Sigmoid colon (tissue), 4 donors: ENCODE data around the gene GRXCR2.

Experiments used
- CTCF ChIP-seq, 4 experiments: fragments of 450-650 bp in 3 of 4; fragments of 200-600 bp in 1 of 4; IDR thresholded peaks; one replicate each; pipeline ENCODE4 v1.5.1; 2016 to 2019; ENCODE audit warnings: antibody characterized with exemption in 4 of 4, mild to moderate bottlenecking in 3 of 4, moderate library complexity in 2 of 4
- EP300 ChIP-seq, 4 donors: sonication (generic); formaldehyde crosslinking; IDR thresholded peaks; one replicate each; pipeline ENCODE4 v1.6.1; 2017; ENCODE audit warnings: antibody characterized with exemption in 4 of 4
- POLR2A ChIP-seq, 2 donors: fragments of 450-650 bp; IDR thresholded peaks; one replicate each; pipeline ENCODE4 v1.6.1; 2016; ENCODE audit warnings: antibody characterized with exemption in 2 of 2, mild to moderate bottlenecking in 2 of 2, moderate library complexity in 2 of 2
- POLR2AphosphoS5 ChIP-seq, 4 donors: sonication (generic); formaldehyde crosslinking; IDR thresholded peaks; one replicate each; pipeline ENCODE4 v1.6.1; 2017; ENCODE audit warnings: antibody characterized with exemption in 4 of 4

GRCh38 chr5:145841299-145841698 is 31.5 kb downstream of the GRXCR2 start:
- no peak for TF ChIP-seq CTCF (IDR thresholded peaks at IDR 0.05)
- TF ChIP-seq POLR2AphosphoS5 (IDR thresholded peaks at IDR 0.05) = no peak
- no peak for TF ChIP-seq POLR2A (IDR thresholded peaks at IDR 0.05)
- no peak for TF ChIP-seq EP300 (IDR thresholded peaks at IDR 0.05)
